HepG2 (cell line): ENCODE results near the gene L1CAM. TPM values are rescaled to one million over a fixed set of nuclear protein-coding genes. Genes with fewer than 3 reads are reported as not detected.

ENCODE experiments used
- ATAC-seq: fragments of 200-7000 bp; cut with Tn5 transposase; 3 replicates; pipeline ENCODE4 v1.9.1; 2020; ENCODE audit warnings: mild to moderate bottlenecking, moderate library complexity
- BruUV-seq: library from RNA; stranded (reverse); fragments of 400-500 nt; replicated peaks from 2 replicates; lab custom pipeline; 2021; lab: Mats Ljungman, UMichigan
- CTCF ChIA-PET: fragments of 300-600 bp; formaldehyde crosslinking; extraction: SDS; loops from one replicate; lab custom pipeline; 2021; ENCODE audit warnings: low total read pairs, inconsistent platforms, low intra/inter-chr PET ratio; lab: Yijun Ruan, JAX
- POLR2A ChIA-PET: fragments of 350-600 bp; sonication (Branson Sonifier 250); formaldehyde crosslinking; loops from one replicate; lab custom pipeline; 2020; ENCODE audit warnings: antibody characterized with exemption, inconsistent platforms; lab: Yijun Ruan, JAX
- DNase-seq: peaks from one replicate; pipeline ENCODE4 v3.0.0-alpha.2; 2015; ENCODE audit warnings: low spot score
- FAIRE-seq: peaks from 3 replicates; lab custom pipeline; 2011; peaks lifted over from hg19 to GRCh38; lab: Jason Lieb, UNC
- H2AFZ ChIP-seq: one replicate; pipeline ENCODE4 v1.6.1; 2011; ENCODE audit warnings: low read length, inconsistent platforms
- H3K27ac ChIP-seq: fragments of 300-600 bp; 3 replicates; pipeline ENCODE4 v1.8.0; 2011; ENCODE audit warnings: mixed run types, mild to moderate bottlenecking, mixed read lengths, low read length, inconsistent platforms; ENCODE audit not compliant: insufficient read depth; ENCODE audit errors: extremely low read length
- H3K27me3 ChIP-seq, 2 experiments: fragments of 200-600 bp in 1 of 2; 2 replicates in 1 of 2; 3 replicates in 1 of 2; pipeline versions ENCODE4 v1.6.0 to v1.8.0; 2011; ENCODE audit warnings: low read length in 2 of 2, mild to moderate bottlenecking in 2 of 2, moderate library complexity in 2 of 2, inconsistent platforms in 1 of 2; ENCODE audit not compliant: insufficient read depth in 2 of 2, control insufficient read depth in 1 of 2
- H3K36me3 ChIP-seq, 2 experiments: fragments of 200-600 bp in 1 of 2; replicated peaks in 1 of 2; 2 replicates in 1 of 2; 3 replicates in 1 of 2; pipeline versions ENCODE4 v1.5.1 to v1.8.0; 2011; ENCODE audit warnings: low read length in 2 of 2, inconsistent platforms in 1 of 2; ENCODE audit not compliant: insufficient read depth in 2 of 2, control insufficient read depth in 1 of 2
- H3K4me1 ChIP-seq: 2 replicates; pipeline ENCODE4 v1.5.1; 2012; ENCODE audit warnings: low read length, inconsistent platforms; ENCODE audit not compliant: insufficient read depth
- H3K4me2 ChIP-seq: 2 replicates; pipeline ENCODE4 v1.6.0; 2011; ENCODE audit warnings: low read depth, low read length, inconsistent platforms
- H3K4me3 ChIP-seq, 3 experiments: fragments of 200-600 bp in 1 of 3; sonication (generic), shearing (Covaris generic) in 1 of 3; replicated peaks in 1 of 3; 2 replicates each; pipeline ENCODE4 v1.5.1; 2011 to 2016; ENCODE audit warnings: low read length in 3 of 3, inconsistent platforms in 2 of 3, low read depth in 2 of 3, mild to moderate bottlenecking in 2 of 3, control low read depth in 1 of 3, mixed read lengths in 1 of 3; ENCODE audit not compliant: insufficient read depth in 1 of 3
- H3K79me2 ChIP-seq: one replicate; pipeline ENCODE4 v1.6.1; 2011; ENCODE audit warnings: low read length, inconsistent platforms; ENCODE audit not compliant: insufficient read depth
- H3K9ac ChIP-seq: 2 replicates; pipeline ENCODE4 v1.6.0; 2011; ENCODE audit warnings: mild to moderate bottlenecking, low read depth, low read length, inconsistent platforms; ENCODE audit not compliant: insufficient read depth
- H3K9me3 ChIP-seq: 2 replicates; pipeline ENCODE4 v1.5.1; 2012; ENCODE audit warnings: mild to moderate bottlenecking, low read length
- H4K20me1 ChIP-seq: 2 replicates; pipeline ENCODE4 v1.6.0; 2011; ENCODE audit warnings: inconsistent platforms, mild to moderate bottlenecking, low read length, moderate library complexity; ENCODE audit not compliant: insufficient read depth
- ATF7 ChIP-seq, 2 experiments: fragments of 450-650 bp in 1 of 2; sonication (generic) in 1 of 2; formaldehyde crosslinking in 1 of 2; IDR thresholded peaks; 2 replicates each; pipeline versions ENCODE4 v1.4.0 to v1.6.1; 2016 to 2020; ENCODE audit warnings: antibody characterized with exemption in 1 of 2, mild to moderate bottlenecking in 1 of 2, missing genetic modification reagents in 1 of 2
- CEBPG ChIP-seq: IDR thresholded peaks from 2 replicates; pipeline ENCODE4 v1.6.1; 2016
- FOXK1 ChIP-seq: sonication (generic); formaldehyde crosslinking; IDR thresholded peaks from 2 replicates; pipeline ENCODE4 v1.4.0; 2020; ENCODE audit warnings: low read depth, missing genetic modification reagents, borderline replicate concordance
- HNRNPH1 ChIP-seq: fragments of 200-400 bp; formaldehyde crosslinking; optimal IDR thresholded peaks from 2 replicates; pipeline ENCODE3; 2017; ENCODE audit warnings: mild to moderate bottlenecking, low read depth, low read length
- KLF11 ChIP-seq: IDR thresholded peaks from 2 replicates; pipeline ENCODE4 v1.6.1; 2016; ENCODE audit warnings: missing compliant biosample characterization
- PHF5A ChIP-seq: IDR thresholded peaks from one replicate; pipeline ENCODE4 v1.6.1; 2018; ENCODE audit warnings: low read depth, missing genetic modification reagents; ENCODE audit not compliant: unreplicated experiment
- SP5 ChIP-seq: IDR thresholded peaks from 2 replicates; pipeline ENCODE4 v1.6.1; 2016; ENCODE audit warnings: low read depth, borderline replicate concordance
- ZNF607 ChIP-seq: sonication (generic); formaldehyde crosslinking; IDR thresholded peaks from 2 replicates; pipeline ENCODE4 v1.5.1; 2020; ENCODE audit warnings: missing genetic modification reagents, mild to moderate bottlenecking, borderline replicate concordance
- WGBS: methylation state at CpG from one replicate; pipeline ENCODE4 v1.1.6; 2017; ENCODE audit warnings: low lambda C conversion rate; 5-methylcytosine and 5-hydroxymethylcytosine counted together
- in situ Hi-C: cut with HindIII; loops from 2 replicates; pipeline ENCODE4 v1.10.0; 2017; ENCODE audit warnings: low pct_unique_long_range_greater_than_20kb; ENCODE audit not compliant: extremely low pct_ligation_motif_present
- intact Hi-C: fragments of 100-400 bp; cut with micrococcal nuclease; formaldehyde crosslinking; loops from one replicate; pipeline ENCODE4 v1.10.0; 2022; ENCODE audit not compliant: unreplicated experiment
- polyA plus RNA-seq, 8 experiments: library from polyadenylated mRNA; depleted of rRNA in 3 of 8; stranded (reverse) in 7 of 8; unstranded in 1 of 8; fragments of >200 nt; fragmentation: Illumina TruSeq in 4 of 8; extraction: Trizol in 4 of 8; gene quantifications; 2 replicates each; pipeline versions ENCODE4 v1.2.1 to v1.2.3, GENCODE V29; 2011 to 2016; ENCODE audit warnings: low read depth in 4 of 8, missing spikeins in 1 of 8, mixed read lengths in 1 of 8; ENCODE audit not compliant: insufficient read depth in 1 of 8
- total RNA-seq, 5 experiments: library from RNA; depleted of rRNA; stranded (reverse); fragments of >200 nt; fragmentation: Illumina TruSeq; extraction: Trizol; gene quantifications; 2 replicates each; pipeline ENCODE4 v1.2.3, GENCODE V29; 2016; ENCODE audit warnings: low read depth in 1 of 5
- TF ChIP-seq, protein P1 (sequence below): sonication (generic); formaldehyde crosslinking; IDR thresholded peaks from 2 replicates; pipeline ENCODE4 v1.5.0; 2020; ENCODE audit warnings: missing genetic modification reagents
- TF ChIP-seq, protein P2 (sequence below): sonication (generic); formaldehyde crosslinking; IDR thresholded peaks from 2 replicates; pipeline ENCODE4 v1.8.0; 2022; ENCODE audit warnings: low read depth, missing genetic modification reagents
- TF ChIP-seq, protein P3 (sequence below): sonication (generic); formaldehyde crosslinking; IDR thresholded peaks from 2 replicates; pipeline ENCODE4 v1.8.1; 2023; ENCODE audit warnings: mild to moderate bottlenecking, missing genetic modification reagents, borderline replicate concordance
- TF ChIP-seq, protein P4 (sequence below): fragments of 450-650 bp; IDR thresholded peaks from 2 replicates; pipeline ENCODE4 v1.6.1; 2017; ENCODE audit warnings: mild to moderate bottlenecking

Gene L1CAM
- total and polyA plus RNA-seq, 2 of the 13 experiments (the other 11 are each of a cell fraction or from before 2014, with no cell fraction given) = 1.4 to 2.0 TPM

DNA sequence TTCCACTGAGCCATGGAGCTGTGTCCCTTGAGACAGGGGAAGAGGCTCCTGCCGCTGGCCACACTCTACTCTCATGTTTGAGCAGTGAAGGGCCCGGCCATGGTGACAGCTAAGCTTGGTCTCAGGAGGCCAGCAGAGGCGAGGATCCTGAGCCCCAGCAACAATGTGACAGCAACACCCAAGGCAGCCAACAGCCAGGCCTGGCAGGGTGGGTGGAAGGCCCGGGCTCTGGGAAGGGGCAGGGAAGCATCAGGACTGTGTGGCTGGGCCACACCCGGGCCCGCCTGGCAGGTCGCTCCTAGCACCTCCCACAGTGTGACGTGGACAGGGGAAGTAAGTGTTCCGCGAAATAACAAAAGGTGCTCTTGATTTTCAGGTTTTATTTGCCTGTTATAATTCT is 24.8 kb downstream of the L1CAM start:
- no peak overlapping the region for H3K4me2 ChIP-seq
- H3K36me3 ChIP-seq = no peaks in the 10 kb centered on the region
- no peaks in the 10 kb centered on the region for H3K9me3 ChIP-seq
- in situ Hi-C loops = no loop called here
- FAIRE-seq (no peak), ATAC-seq (no peak), DNase-seq (no peak)
- intact Hi-C loops = no loop called here
- no peak overlapping the region for H3K27ac ChIP-seq
- ChIA-PET POLR2A (no interaction called here), CTCF (no interaction called here)
- WGBS = 63% methylated on average over 5 of the region's 10 CpGs
- no peaks in the 10 kb centered on the region for H3K79me2 ChIP-seq
- H2AFZ ChIP-seq = no peak overlapping the region
- no peaks in the 10 kb centered on the region for H3K4me1 ChIP-seq
- no peaks in the 10 kb centered on the region; a peak in 1 of 5 replicates for H3K27me3 ChIP-seq
- no peak for TF ChIP-seq ZNF607 (CRISPR knock-in tag)
- TF ChIP-seq, protein P1, sequence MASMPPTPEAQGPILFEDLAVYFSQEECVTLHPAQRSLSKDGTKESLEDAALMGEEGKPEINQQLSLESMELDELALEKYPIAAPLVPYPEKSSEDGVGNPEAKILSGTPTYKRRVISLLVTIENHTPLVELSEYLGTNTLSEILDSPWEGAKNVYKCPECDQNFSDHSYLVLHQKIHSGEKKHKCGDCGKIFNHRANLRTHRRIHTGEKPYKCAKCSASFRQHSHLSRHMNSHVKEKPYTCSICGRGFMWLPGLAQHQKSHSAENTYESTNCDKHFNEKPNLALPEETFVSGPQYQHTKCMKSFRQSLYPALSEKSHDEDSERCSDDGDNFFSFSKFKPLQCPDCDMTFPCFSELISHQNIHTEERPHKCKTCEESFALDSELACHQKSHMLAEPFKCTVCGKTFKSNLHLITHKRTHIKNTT (CRISPR knock-in tag) = no peak
- no peak for TF ChIP-seq CEBPG
- TF ChIP-seq, protein P2, sequence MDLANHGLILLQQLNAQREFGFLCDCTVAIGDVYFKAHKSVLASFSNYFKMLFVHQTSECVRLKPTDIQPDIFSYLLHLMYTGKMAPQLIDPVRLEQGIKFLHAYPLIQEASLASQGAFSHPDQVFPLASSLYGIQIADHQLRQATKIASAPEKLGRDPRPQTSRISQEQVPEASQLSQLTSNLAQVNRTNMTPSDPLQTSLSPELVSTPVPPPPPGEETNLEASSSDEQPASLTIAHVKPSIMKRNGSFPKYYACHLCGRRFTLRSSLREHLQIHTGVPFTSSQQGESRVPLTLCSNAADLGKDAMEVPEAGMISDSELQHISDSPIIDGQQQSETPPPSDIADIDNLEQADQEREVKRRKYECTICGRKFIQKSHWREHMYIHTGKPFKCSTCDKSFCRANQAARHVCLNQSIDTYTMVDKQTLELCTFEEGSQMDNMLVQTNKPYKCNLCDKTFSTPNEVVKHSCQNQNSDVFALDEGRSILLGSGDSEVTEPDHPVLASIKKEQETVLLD (CRISPR knock-in tag) = no peak
- TF ChIP-seq PHF5A = no peak
- no peak for TF ChIP-seq HNRNPH1
- TF ChIP-seq, protein P3, sequence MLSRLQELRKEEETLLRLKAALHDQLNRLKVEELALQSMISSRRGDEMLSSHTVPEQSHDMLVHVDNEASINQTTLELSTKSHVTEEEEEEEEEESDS (CRISPR knock-in tag) = no peak
- TF ChIP-seq, protein P4, sequence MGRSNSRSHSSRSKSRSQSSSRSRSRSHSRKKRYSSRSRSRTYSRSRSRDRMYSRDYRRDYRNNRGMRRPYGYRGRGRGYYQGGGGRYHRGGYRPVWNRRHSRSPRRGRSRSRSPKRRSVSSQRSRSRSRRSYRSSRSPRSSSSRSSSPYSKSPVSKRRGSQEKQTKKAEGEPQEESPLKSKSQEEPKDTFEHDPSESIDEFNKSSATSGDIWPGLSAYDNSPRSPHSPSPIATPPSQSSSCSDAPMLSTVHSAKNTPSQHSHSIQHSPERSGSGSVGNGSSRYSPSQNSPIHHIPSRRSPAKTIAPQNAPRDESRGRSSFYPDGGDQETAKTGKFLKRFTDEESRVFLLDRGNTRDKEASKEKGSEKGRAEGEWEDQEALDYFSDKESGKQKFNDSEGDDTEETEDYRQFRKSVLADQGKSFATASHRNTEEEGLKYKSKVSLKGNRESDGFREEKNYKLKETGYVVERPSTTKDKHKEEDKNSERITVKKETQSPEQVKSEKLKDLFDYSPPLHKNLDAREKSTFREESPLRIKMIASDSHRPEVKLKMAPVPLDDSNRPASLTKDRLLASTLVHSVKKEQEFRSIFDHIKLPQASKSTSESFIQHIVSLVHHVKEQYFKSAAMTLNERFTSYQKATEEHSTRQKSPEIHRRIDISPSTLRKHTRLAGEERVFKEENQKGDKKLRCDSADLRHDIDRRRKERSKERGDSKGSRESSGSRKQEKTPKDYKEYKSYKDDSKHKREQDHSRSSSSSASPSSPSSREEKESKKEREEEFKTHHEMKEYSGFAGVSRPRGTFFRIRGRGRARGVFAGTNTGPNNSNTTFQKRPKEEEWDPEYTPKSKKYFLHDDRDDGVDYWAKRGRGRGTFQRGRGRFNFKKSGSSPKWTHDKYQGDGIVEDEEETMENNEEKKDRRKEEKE = no peak
- TF ChIP-seq FOXK1 (CRISPR knock-in tag) = no peak
- no peak for TF ChIP-seq ATF7 (IDR thresholded peaks at IDR 0.05)
- TF ChIP-seq ATF7 (CRISPR knock-in tag; IDR thresholded peaks at IDR 0.05) = no peak
- TF ChIP-seq KLF11 = no peak
- no peak for TF ChIP-seq SP5
- no TSS peak for BruUV-seq
- H3K9ac ChIP-seq = no peak overlapping the region
- no peaks in the 10 kb centered on the region for H4K20me1 ChIP-seq
- H3K4me3 ChIP-seq = no peak overlapping the region
